Smooth muscle cell (in vitro differentiated cells): ENCODE data around the gene HEPHL1. TPM values are rescaled to one million over a fixed set of nuclear protein-coding genes. Genes with fewer than 3 reads are reported as not detected.
"Not testable (repeated sequence)": the region's sequence is repeated elsewhere in the genome, so short reads cannot be mapped to it uniquely, and the experiment has no call there.

ENCODE experiments used
- DNase-seq: peaks from one replicate; lab custom pipeline; 2025; ENCODE audit not compliant: unreplicated experiment; lab: John Stamatoyannopoulos, UW
- H2AFZ ChIP-seq: fragments of 200-600 bp; sonication (generic); 2 replicates; pipeline ENCODE4 v1.6.0; 2016; ENCODE audit warnings: antibody characterized with exemption, low read depth, mild to moderate bottlenecking
- H3F3A ChIP-seq: fragments of 200-600 bp; sonication (generic); 2 replicates; pipeline ENCODE4 v1.6.0; 2017; ENCODE audit warnings: antibody characterized with exemption, low read depth
- H3K27ac ChIP-seq: fragments of 200-600 bp; sonication (generic); 2 replicates; pipeline ENCODE4 v1.5.1; 2016; ENCODE audit warnings: low read depth, mild to moderate bottlenecking
- H3K27me3 ChIP-seq: fragments of 200-600 bp; sonication (generic); 2 replicates; pipeline ENCODE4 v1.6.1; 2016; ENCODE audit warnings: low read depth, mild to moderate bottlenecking
- H3K36me3 ChIP-seq: fragments of 200-600 bp; sonication (generic); 2 replicates; pipeline ENCODE4 v1.5.1; 2016; ENCODE audit warnings: low read depth
- H3K4me1 ChIP-seq: fragments of 200-600 bp; sonication (generic); 2 replicates; pipeline ENCODE4 v1.5.1; 2016; ENCODE audit warnings: low read depth
- H3K4me2 ChIP-seq: fragments of 200-600 bp; sonication (generic); 2 replicates; pipeline ENCODE4 v1.6.0; 2016; ENCODE audit warnings: mild to moderate bottlenecking
- H3K4me3 ChIP-seq: fragments of 200-600 bp; sonication (generic); 2 replicates; pipeline ENCODE4 v1.5.1; 2016; ENCODE audit warnings: mild to moderate bottlenecking
- H3K79me2 ChIP-seq: fragments of 200-600 bp; sonication (generic); 2 replicates; pipeline ENCODE4 v1.6.0; 2016; ENCODE audit warnings: low read depth, mild to moderate bottlenecking
- H3K9ac ChIP-seq: fragments of 200-600 bp; sonication (generic); 2 replicates; pipeline ENCODE4 v1.6.0; 2016; ENCODE audit warnings: low read depth
- H3K9me3 ChIP-seq: fragments of 200-600 bp; sonication (generic); replicated peaks from 2 replicates; pipeline ENCODE4 v1.5.1; 2016; ENCODE audit warnings: low read depth
- H4K20me1 ChIP-seq: fragments of 200-600 bp; sonication (generic); 2 replicates; pipeline ENCODE4 v1.6.0; 2016; ENCODE audit warnings: low read depth
- WGBS: methylation state at CpG from one replicate; pipeline ENCODE4 v1.1.7; 2016; ENCODE audit warnings: low lambda C conversion rate; 5-methylcytosine and 5-hydroxymethylcytosine counted together
- polyA plus RNA-seq: library from polyadenylated mRNA; unstranded; fragments of >200 nt; fragmentation: Nextera tagmentation; extraction: Ambion mirVana; gene quantifications from 2 replicates; pipeline ENCODE4 v1.2.1, GENCODE V29; 2016
- small RNA-seq: library from RNA; depleted of rRNA; stranded (forward); fragments of <200 nt; gene quantifications from one replicate; pipeline ENCODE3, GENCODE V24; 2014
- total RNA-seq: library from RNA; depleted of rRNA; stranded (reverse); fragments of >200 nt; gene quantifications from 2 replicates; pipeline ENCODE4 v1.2.3, GENCODE V29; 2014
- TF ChIP-seq, protein P1 (sequence below): fragments of 200-600 bp; sonication (generic); IDR thresholded peaks from 2 replicates; pipeline ENCODE4 v1.5.1; 2017; ENCODE audit warnings: borderline replicate concordance, mild to moderate bottlenecking, antibody characterized with exemption; ENCODE audit not compliant: insufficient read depth, poor library complexity, severe bottlenecking

The HEPHL1 gene
- total and polyA plus RNA-seq, 2 experiments from 2014 or later, result 0.13 to 0.21 TPM

DNA sequence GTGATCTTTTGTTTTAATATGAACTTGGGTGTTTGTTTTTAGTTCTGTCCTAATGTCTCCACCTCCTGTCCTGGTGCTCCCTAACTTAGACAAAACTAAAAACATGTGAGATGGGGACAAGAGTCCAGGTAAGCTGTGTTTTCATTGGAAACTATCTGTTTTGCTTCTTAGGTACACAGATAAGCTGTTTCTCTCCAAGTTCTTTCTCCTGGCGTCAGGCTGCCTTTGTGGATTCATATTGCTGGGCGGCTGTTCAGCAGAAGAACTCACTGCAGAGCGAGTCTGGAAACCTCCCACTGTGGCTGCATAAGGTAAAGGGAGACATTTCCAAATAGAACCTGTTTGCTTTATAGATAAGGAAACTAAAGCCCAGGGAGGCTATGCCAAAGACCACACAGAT, 132.2 kb downstream of the HEPHL1 start:
- Histone ChIP-seq H3K79me2 (peaks cover 78% of the 10 kb centered on the region), H3K27me3 (no peaks in the 10 kb centered on the region), H3K9me3 (no peaks in the 10 kb centered on the region), H4K20me1 (peaks cover 83% of the 10 kb centered on the region), H3K4me1 (peaks cover 9% of the 10 kb centered on the region), H3K4me2 (no peak overlapping the region), H3K9ac (no peak overlapping the region), H3K4me3 (no peak overlapping the region), H3F3A (peaks cover 7% of the 10 kb centered on the region), H3K36me3 (no peaks in the 10 kb centered on the region), H3K27ac (peak overlapping the region; percentile 72), H2AFZ (no peak overlapping the region)
- TF ChIP-seq, protein P1, sequence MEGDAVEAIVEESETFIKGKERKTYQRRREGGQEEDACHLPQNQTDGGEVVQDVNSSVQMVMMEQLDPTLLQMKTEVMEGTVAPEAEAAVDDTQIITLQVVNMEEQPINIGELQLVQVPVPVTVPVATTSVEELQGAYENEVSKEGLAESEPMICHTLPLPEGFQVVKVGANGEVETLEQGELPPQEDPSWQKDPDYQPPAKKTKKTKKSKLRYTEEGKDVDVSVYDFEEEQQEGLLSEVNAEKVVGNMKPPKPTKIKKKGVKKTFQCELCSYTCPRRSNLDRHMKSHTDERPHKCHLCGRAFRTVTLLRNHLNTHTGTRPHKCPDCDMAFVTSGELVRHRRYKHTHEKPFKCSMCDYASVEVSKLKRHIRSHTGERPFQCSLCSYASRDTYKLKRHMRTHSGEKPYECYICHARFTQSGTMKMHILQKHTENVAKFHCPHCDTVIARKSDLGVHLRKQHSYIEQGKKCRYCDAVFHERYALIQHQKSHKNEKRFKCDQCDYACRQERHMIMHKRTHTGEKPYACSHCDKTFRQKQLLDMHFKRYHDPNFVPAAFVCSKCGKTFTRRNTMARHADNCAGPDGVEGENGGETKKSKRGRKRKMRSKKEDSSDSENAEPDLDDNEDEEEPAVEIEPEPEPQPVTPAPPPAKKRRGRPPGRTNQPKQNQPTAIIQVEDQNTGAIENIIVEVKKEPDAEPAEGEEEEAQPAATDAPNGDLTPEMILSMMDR, result no peak
- no peak for DNase-seq
- 94% methylated on average over 3 of the region's 3 CpGs for WGBS

DNA sequence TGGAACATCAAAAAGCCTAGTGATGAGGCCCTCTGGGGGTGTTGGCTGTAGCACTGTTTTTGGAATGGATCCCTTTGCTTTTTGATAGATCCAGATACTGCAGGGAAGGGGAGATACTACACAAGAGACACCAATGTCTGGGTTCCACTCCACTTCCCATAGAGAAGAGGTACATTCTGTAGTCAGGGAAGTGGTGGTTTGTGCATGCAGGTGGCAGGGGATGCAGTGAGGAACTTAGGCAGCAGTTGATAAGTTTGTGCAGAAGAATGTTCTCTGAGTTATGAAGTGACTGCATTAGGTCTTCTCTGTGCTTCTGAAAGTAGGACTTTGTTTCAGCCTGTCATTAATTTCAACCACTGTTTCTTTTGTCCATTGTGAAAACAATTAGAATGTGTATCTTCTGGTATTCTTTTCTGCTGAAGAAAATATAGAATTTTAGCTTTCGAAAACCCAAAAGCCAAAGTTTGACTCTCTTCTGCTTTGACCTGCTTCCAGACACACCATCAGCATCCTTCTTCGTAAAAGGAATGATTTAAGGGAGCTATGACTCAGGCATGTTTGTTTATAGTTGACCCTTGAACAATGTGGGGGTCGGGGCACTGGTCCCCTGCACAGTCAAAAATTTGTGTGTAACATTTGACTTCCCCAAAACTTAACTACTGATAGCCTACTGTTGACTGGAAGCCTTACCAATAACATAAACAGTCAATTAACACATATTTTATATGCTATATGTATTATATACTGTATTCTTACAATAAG, 133.1 kb downstream of the HEPHL1 start:
- H3F3A ChIP-seq, result peaks cover 7% of the 10 kb centered on the region
- no peak overlapping the region for H3K27ac ChIP-seq
- peaks cover 74% of the 10 kb centered on the region for H4K20me1 ChIP-seq
- TF ChIP-seq, protein P1, result no peak
- no peak overlapping the region for H3K4me2 ChIP-seq
- no peak overlapping the region for H2AFZ ChIP-seq
- H3K4me1 ChIP-seq, result peaks cover 9% of the 10 kb centered on the region
- no peaks in the 10 kb centered on the region for H3K27me3 ChIP-seq
- no peak overlapping the region for H3K9ac ChIP-seq
- no peak overlapping the region for H3K4me3 ChIP-seq
- peaks cover 77% of the 10 kb centered on the region for H3K79me2 ChIP-seq
- H3K36me3 ChIP-seq, result no peaks in the 10 kb centered on the region
- WGBS, result 52% methylated on average over 3 of the region's 3 CpGs
- DNase-seq, result no peak
- H3K9me3 ChIP-seq, result no peaks in the 10 kb centered on the region

DNA sequence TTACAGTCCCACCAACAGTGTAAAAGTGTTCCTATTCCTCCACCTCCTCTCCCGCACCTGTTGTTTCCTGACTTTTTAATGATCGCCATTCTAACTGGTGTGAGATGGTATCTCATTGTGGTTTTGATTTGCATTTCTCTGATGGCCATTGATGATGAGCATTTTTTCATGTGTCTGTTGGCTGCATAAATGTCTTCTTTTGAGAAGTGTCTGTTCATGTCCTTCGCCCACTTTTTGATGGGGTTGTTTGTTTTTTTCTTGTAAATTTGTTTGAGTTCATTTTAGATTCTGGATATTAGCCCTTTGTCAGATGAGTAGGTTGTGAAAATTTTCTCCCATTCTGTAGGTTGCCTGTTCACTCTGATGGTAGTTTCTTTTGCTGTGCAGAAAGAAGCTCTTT, 136.2 kb downstream of the HEPHL1 start:
- H3K36me3 ChIP-seq, H3K9ac ChIP-seq, DNase-seq, H3K9me3 ChIP-seq, H3F3A ChIP-seq, H3K27me3 ChIP-seq, H3K4me2 ChIP-seq, H2AFZ ChIP-seq, H3K27ac ChIP-seq, H3K4me3 ChIP-seq, H3K4me1 ChIP-seq: not testable (repeated sequence)
- Histone ChIP-seq H3K79me2 (peaks cover 77% of the 10 kb centered on the region), H4K20me1 (peaks cover 68% of the 10 kb centered on the region)
- WGBS, result 95% methylated on average over 3 of the region's 3 CpGs

Small RNA genes within 50 kb of the gene (small RNA-seq; reads per million reads assigned to genes)
- gene AP002795.1, result not detected

Other genes starting within 250 kb of the HEPHL1 start
- 30.6 and 38.3 TPM in 2 replicates for gene MED17, start 237.1 kb upstream of the HEPHL1 start, total RNA-seq
- gene MED17, start 237.1 kb upstream of the HEPHL1 start, polyA plus RNA-seq, result 20.2 and 24.9 TPM in 2 replicates
- 0.18 TPM in 1 of 2 replicates, not detected in the other for gene VSTM5, start 170.7 kb upstream of the HEPHL1 start, total RNA-seq
- gene VSTM5, start 170.7 kb upstream of the HEPHL1 start, polyA plus RNA-seq, result 0.30 and 0.53 TPM in 2 replicates
- gene PANX1, start 107.5 kb downstream of the HEPHL1 start, total RNA-seq, result 81.2 and 91.6 TPM in 2 replicates
- gene PANX1, start 107.5 kb downstream of the HEPHL1 start, polyA plus RNA-seq, result 30.5 and 32.2 TPM in 2 replicates